ENCODE results near the gene BRMS1. TPM values are rescaled to one million over a fixed set of nuclear protein-coding genes. Genes with fewer than 3 reads are reported as not detected.

BRMS1 gene
- total and polyA plus RNA-seq, 2 donors, result 43.1 to 63.0 TPM

DNA sequence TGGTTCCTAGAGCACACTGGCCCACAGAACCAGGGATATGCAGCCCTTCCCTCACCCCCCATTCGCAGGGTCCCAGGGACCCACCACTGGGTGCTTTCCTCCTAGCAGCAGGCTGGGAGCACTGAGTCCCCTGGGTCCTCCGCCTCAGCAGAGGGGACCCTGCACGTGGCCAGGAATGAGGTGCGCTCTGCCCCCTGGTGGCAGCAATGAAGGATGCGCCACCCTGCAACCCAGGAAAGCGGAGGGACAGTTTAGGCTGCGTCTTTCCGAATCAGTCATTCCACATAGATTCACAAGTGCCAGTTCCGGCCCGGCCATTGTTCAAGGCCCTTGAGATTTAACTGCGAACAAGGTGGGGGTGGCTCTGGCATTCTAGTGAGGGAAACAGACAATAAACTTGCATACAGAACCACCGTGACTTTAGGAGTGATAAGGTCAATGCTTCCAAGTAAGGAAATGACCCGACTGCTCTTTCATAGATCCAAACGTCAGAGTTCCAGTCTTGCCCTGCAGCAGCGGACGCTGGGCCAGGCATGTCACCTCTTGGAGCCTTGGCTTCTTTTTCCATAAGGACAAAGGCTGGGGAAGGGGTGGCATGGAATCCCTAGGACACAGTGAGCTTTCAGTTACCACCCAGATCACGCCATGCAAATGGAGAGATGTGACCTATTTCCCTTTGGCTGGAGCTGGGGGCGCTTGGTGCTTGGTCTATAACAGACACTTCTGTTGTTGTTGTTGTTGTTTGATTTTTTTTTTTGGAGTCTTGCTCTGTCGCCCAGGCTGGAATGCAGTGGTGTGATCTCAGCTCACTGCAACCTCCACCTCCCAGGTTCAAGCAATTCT lies 16.4 kb downstream of the BRMS1 start:
- peak in 7 of 9 donors; percentile 69 to 93 (median 84) for DNase-seq (ENCODE audit: low read depth in 6 of 9, low spot score in 9 of 9)
- peaks cover 0 to 16% of the 10 kb centered on the region in 2 donors for H3K9me3 ChIP-seq (ENCODE audit: control insufficient read depth in 2 of 2, insufficient read depth in 1 of 2, low read length in 1 of 2)
- peak overlapping the region in 1 of 2 donors; percentile 1 for H3K4me3 ChIP-seq (ENCODE audit: low read length in 2 of 2)
- H3K27ac ChIP-seq (ENCODE audit: low read depth in 1 of 2, low read length in 1 of 2), result peak overlapping the region; percentile 38 to 89
- H3K36me3 ChIP-seq (ENCODE audit: control insufficient read depth in 2 of 2, insufficient read depth in 2 of 2, low read length in 1 of 2), result no peaks in the 10 kb centered on the region
- H3K27me3 ChIP-seq (ENCODE audit: control insufficient read depth in 2 of 2, insufficient read depth in 1 of 2, low read length in 1 of 2), result peaks cover 0 to 6% of the 10 kb centered on the region in 2 donors
- WGBS, result 17% methylated on average over 19 of the region's 19 CpGs
- H3K4me1 ChIP-seq (ENCODE audit: control insufficient read depth in 2 of 2, insufficient read depth in 2 of 2, low read length in 2 of 2), result peaks cover 38 to 52% of the 10 kb centered on the region in 2 donors

DNA sequence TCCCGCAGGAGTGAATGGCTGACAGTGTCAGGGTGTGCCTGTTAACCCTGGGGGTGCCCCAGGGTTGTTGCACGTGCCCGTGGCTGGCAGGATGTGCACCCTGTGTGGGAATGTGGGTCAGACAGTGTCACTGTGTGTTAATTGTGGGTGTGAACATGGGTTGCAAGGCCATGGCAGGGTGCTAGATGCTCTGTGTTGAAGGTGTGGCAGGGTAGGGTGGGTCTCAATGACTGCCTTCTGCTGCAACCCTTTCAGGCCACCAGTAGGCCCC lies 16.9 kb downstream of the BRMS1 start:
- peak in 1 of 9 donors; percentile 43 for DNase-seq (ENCODE audit: low read depth in 6 of 9, low spot score in 9 of 9)
- Histone ChIP-seq H3K36me3 (ENCODE audit: control insufficient read depth in 2 of 2, insufficient read depth in 2 of 2, low read length in 1 of 2) (no peaks in the 10 kb centered on the region), H3K9me3 (ENCODE audit: control insufficient read depth in 2 of 2, insufficient read depth in 1 of 2, low read length in 1 of 2) (peaks cover 0 to 16% of the 10 kb centered on the region in 2 donors), H3K27me3 (ENCODE audit: control insufficient read depth in 2 of 2, insufficient read depth in 1 of 2, low read length in 1 of 2) (peaks cover 0 to 4% of the 10 kb centered on the region in 2 donors), H3K4me3 (ENCODE audit: low read length in 2 of 2) (no peak overlapping the region), H3K27ac (ENCODE audit: low read depth in 1 of 2, low read length in 1 of 2) (peak overlapping the region; percentile 38 to 89), H3K4me1 (ENCODE audit: control insufficient read depth in 2 of 2, insufficient read depth in 2 of 2, low read length in 2 of 2) (peaks cover 38 to 54% of the 10 kb centered on the region in 2 donors)
- WGBS, result 69% methylated on average over 3 of the region's 3 CpGs

DNA sequence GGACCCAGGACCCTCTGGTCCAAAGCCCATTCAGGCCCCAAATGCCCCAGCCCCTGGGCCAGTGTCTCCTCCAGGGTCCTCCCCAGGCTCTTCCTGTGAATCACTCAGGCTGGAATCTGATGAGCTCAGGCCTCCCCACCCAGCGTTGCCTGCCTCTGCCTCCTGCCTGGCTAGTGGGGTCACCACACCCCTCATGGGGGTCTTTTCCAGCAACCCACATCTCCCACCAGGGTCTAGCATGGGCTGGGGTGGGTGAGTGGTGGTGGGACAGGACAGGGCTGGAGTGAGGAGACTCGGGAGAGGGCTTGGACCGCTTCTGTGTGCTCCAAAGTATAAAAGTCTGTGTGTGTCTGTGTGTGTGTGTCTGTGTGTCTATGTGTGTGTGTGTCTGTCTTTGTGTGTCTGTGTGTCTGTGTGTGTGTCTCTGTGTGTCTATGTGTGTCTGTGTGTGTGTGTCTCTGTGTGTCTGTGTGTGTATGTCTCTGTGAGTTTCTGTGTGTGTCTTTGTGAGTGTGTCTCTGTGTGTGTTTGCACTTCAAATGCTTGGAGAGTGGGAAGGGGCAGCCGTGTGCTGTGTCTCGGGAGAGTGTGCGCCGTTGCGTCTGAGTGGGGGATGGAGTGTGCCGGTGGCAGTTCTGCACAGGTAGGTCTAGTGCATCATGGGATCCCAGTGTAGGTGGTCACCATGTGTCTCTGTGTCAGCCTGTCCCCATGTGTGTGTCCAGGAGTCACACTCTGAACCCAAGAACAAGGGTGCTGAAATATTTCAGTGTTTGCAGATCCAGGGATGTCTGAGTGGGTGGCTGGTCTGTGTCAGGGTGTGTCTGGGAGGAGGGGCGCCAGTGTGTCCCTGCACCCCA lies 17.5 kb downstream of the BRMS1 start:
- no peak overlapping the region for H3K4me3 ChIP-seq (ENCODE audit: low read length in 2 of 2)

DNA sequence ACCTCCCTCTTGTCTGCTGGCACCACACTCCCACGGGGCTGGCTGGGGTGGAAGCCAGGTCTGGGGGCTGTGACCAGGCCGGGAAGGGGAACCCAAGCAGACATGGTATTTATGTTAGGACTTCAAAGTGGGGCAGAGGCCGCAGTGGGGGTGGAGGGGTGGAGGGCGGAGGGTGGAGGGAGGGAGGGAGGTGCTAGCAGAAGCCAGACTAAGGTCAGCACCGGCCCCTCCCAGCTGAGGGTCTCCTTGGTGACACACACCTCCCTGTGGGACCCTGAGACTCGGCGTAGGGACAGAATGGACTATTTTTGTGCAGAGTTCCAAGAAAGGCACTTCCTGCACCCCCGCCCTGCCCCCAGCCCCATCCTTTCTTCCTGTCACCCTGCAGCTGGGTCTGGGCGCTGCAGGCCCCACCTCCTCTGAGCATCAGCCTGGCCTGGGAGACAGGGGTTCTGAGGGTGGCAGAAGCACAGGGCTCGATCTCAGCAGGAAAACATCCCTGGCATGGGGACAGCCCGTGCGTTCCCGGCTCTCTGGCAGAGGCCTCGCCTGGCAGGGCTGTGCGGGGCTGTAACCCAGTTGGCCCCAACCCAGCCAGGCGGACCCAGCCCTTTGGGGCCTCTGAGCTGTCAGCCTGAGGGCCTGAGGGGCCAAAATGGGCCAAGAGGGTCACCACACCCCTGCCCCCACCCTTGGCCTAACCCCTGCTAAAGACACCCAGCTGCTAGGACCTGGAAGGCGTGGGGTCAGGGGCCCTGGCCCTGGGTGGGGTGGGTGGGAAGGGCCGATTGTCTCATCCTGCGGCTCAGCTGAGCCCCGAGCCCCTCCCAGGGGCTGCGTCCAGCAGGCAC lies 18.4 kb downstream of the BRMS1 start:
- no peaks in the 10 kb centered on the region for H3K27me3 ChIP-seq (ENCODE audit: control insufficient read depth in 2 of 2, insufficient read depth in 1 of 2, low read length in 1 of 2)
- peak overlapping the region; percentile 9 to 17 for H3K4me3 ChIP-seq (ENCODE audit: low read length in 2 of 2)
- peaks cover 38 to 69% of the 10 kb centered on the region in 2 donors for H3K4me1 ChIP-seq (ENCODE audit: control insufficient read depth in 2 of 2, insufficient read depth in 2 of 2, low read length in 2 of 2)
- H3K27ac ChIP-seq (ENCODE audit: low read depth in 1 of 2, low read length in 1 of 2), result peak overlapping the region; percentile 89 to 93
- 36% methylated on average over 21 of the region's 21 CpGs for WGBS
- no peaks in the 10 kb centered on the region for H3K36me3 ChIP-seq (ENCODE audit: control insufficient read depth in 2 of 2, insufficient read depth in 2 of 2, low read length in 1 of 2)
- peaks cover 0 to 21% of the 10 kb centered on the region in 2 donors for H3K9me3 ChIP-seq (ENCODE audit: control insufficient read depth in 2 of 2, insufficient read depth in 1 of 2, low read length in 1 of 2)
- DNase-seq (ENCODE audit: low read depth in 6 of 9, low spot score in 9 of 9), result peak in 7 of 9 donors; percentile 57 to 92 (median 79)

More for the DNA sequence above, 17.5 kb downstream of the BRMS1 start:
- H3K9me3 ChIP-seq (ENCODE audit: control insufficient read depth in 2 of 2, insufficient read depth in 1 of 2, low read length in 1 of 2), result peaks cover 0 to 19% of the 10 kb centered on the region in 2 donors
- peaks cover 0 to 4% of the 10 kb centered on the region in 2 donors for H3K27me3 ChIP-seq (ENCODE audit: control insufficient read depth in 2 of 2, insufficient read depth in 1 of 2, low read length in 1 of 2)
- peaks cover 38 to 59% of the 10 kb centered on the region in 2 donors for H3K4me1 ChIP-seq (ENCODE audit: control insufficient read depth in 2 of 2, insufficient read depth in 2 of 2, low read length in 2 of 2)
- WGBS, result 95% methylated on average over 10 of the region's 10 CpGs
- H3K36me3 ChIP-seq (ENCODE audit: control insufficient read depth in 2 of 2, insufficient read depth in 2 of 2, low read length in 1 of 2), result no peaks in the 10 kb centered on the region
- peak overlapping the region; percentile 56 to 89 for H3K27ac ChIP-seq (ENCODE audit: low read depth in 1 of 2, low read length in 1 of 2)
- DNase-seq (ENCODE audit: low read depth in 6 of 9, low spot score in 9 of 9), result no peak

DNA sequence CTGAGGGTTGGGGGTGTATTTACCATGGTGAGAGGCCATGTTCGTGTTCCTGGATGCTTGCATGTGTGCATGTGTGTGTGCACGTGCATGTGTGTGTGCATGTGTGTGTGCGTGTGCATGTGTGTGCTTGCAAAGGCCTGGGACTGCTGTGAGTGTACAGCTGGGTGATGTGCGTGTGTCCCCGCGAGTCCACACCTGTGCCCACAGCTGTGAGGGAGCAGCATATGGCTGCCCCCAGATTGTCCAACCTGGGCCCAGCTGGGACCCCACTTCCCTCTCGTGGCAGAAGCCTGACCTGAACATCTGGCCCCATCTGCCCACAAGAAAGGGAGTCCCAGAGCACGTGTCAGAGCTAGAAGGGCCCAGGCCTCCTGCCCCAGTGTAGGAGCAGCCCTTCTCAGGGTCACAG lies 19.6 kb downstream of the BRMS1 start:
- Histone ChIP-seq H3K4me1 (ENCODE audit: control insufficient read depth in 2 of 2, insufficient read depth in 2 of 2, low read length in 2 of 2) (peaks cover 38 to 70% of the 10 kb centered on the region in 2 donors), H3K27ac (ENCODE audit: low read depth in 1 of 2, low read length in 1 of 2) (peak overlapping the region; percentile 89 to 93), H3K36me3 (ENCODE audit: control insufficient read depth in 2 of 2, insufficient read depth in 2 of 2, low read length in 1 of 2) (no peaks in the 10 kb centered on the region), H3K27me3 (ENCODE audit: control insufficient read depth in 2 of 2, insufficient read depth in 1 of 2, low read length in 1 of 2) (no peaks in the 10 kb centered on the region), H3K9me3 (ENCODE audit: control insufficient read depth in 2 of 2, insufficient read depth in 1 of 2, low read length in 1 of 2) (peaks cover 0 to 21% of the 10 kb centered on the region in 2 donors), H3K4me3 (ENCODE audit: low read length in 2 of 2) (no peak overlapping the region)
- DNase-seq (ENCODE audit: low read depth in 6 of 9, low spot score in 9 of 9), result peak in 4 of 9 donors; percentile 55 to 79 (median 66)
- WGBS, result 55% methylated on average over 8 of the region's 8 CpGs

DNA sequence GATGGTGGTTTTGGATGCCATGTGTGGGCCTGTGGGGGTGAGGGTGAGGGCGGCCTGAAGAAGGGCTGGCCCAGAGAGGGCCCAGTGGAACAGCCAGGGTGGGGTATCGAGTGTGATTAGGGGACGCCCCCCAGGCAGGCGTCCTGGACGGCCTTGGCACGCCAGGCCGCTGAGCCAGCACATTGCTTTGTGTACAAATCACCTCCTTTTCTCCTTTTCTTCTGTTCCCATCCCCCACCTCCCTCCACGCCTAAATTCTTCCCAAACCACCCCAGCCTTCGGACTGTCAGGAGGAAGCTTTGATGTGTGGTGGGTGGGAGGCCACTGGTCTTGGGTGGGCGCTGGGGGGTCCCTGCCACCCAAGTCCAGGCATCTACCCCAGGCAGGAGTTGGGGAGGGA lies 20.2 kb downstream of the BRMS1 start:
- Histone ChIP-seq H3K4me1 (ENCODE audit: control insufficient read depth in 2 of 2, insufficient read depth in 2 of 2, low read length in 2 of 2) (peaks cover 38 to 70% of the 10 kb centered on the region in 2 donors), H3K27ac (ENCODE audit: low read depth in 1 of 2, low read length in 1 of 2) (peak overlapping the region; percentile 7 to 37), H3K36me3 (ENCODE audit: control insufficient read depth in 2 of 2, insufficient read depth in 2 of 2, low read length in 1 of 2) (no peaks in the 10 kb centered on the region), H3K27me3 (ENCODE audit: control insufficient read depth in 2 of 2, insufficient read depth in 1 of 2, low read length in 1 of 2) (no peaks in the 10 kb centered on the region), H3K9me3 (ENCODE audit: control insufficient read depth in 2 of 2, insufficient read depth in 1 of 2, low read length in 1 of 2) (peaks cover 0 to 21% of the 10 kb centered on the region in 2 donors), H3K4me3 (ENCODE audit: low read length in 2 of 2) (no peak overlapping the region)
- no peak for DNase-seq (ENCODE audit: low read depth in 6 of 9, low spot score in 9 of 9)
- 94% methylated on average over 10 of the region's 10 CpGs for WGBS

DNA sequence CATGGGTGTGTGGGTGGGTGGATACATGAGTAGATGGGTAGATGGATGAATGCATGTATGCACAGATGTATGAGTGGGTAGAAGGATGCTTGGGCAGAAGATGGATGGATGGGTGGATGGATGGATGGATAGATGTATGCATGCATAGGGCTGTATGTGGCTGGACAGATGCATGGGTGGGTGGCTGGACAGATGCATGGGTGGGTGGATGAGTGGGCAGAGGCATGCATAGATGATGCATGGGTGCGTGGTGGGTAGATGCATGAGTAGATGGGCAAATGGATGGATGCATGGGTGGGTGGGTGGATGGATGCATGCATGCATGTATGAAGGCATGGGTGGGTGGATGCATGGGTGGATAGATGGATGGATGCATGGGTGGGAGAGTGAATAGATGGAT lies 21.2 kb downstream of the BRMS1 start:
- no peak for DNase-seq (ENCODE audit: low read depth in 6 of 9, low spot score in 9 of 9)
- Histone ChIP-seq H3K4me1 (ENCODE audit: control insufficient read depth in 2 of 2, insufficient read depth in 2 of 2, low read length in 2 of 2) (peaks cover 44 to 73% of the 10 kb centered on the region in 2 donors), H3K9me3 (ENCODE audit: control insufficient read depth in 2 of 2, insufficient read depth in 1 of 2, low read length in 1 of 2) (peaks cover 0 to 21% of the 10 kb centered on the region in 2 donors), H3K36me3 (ENCODE audit: control insufficient read depth in 2 of 2, insufficient read depth in 2 of 2, low read length in 1 of 2) (no peaks in the 10 kb centered on the region), H3K4me3 (ENCODE audit: low read length in 2 of 2) (no peak overlapping the region), H3K27ac (ENCODE audit: low read depth in 1 of 2, low read length in 1 of 2) (no peak overlapping the region), H3K27me3 (ENCODE audit: control insufficient read depth in 2 of 2, insufficient read depth in 1 of 2, low read length in 1 of 2) (no peaks in the 10 kb centered on the region)
- WGBS, result 98% methylated on average over 1 of the region's 1 CpG

DNA sequence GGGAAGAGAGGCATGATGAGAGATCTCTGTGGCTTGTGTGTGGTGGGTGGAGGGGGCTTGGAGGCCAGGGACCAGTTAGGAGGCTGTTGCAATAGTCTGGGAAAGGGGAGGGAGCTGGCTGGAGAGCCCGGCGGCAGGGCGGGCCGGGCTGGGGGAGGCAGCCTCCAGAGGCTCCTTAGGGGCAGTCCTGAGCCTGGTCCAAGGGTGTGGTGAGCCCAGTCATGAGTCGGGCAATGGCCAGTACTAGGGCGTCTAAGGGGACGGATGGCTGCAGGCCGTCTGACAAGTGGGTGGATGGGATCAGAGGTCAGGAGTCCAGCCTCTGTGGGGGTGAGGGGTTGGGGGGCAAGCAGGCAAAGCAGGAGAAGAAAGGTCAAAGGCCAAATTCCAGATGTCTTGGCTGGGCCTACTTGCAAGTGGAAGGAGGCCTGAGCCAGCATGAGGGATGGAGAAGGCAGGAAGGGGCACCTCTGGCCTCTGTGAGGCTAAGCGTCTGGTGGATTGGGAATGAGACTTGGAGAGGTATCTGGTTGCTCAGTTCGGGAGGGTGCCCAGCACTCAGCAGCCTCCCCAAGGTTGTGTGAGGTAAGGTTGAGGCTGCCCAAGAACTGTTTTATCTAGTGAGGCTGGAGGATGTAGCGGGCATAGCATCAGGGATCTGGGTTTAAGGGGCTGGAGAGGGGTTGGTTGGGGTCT lies 22.0 kb downstream of the BRMS1 start:
- H3K27ac ChIP-seq (ENCODE audit: low read depth in 1 of 2, low read length in 1 of 2), result no peak overlapping the region
- peaks cover 0 to 23% of the 10 kb centered on the region in 2 donors for H3K9me3 ChIP-seq (ENCODE audit: control insufficient read depth in 2 of 2, insufficient read depth in 1 of 2, low read length in 1 of 2)
- 96% methylated on average over 11 of the region's 11 CpGs for WGBS
- H3K36me3 ChIP-seq (ENCODE audit: control insufficient read depth in 2 of 2, insufficient read depth in 2 of 2, low read length in 1 of 2), result no peaks in the 10 kb centered on the region
- peaks cover 44 to 73% of the 10 kb centered on the region in 2 donors for H3K4me1 ChIP-seq (ENCODE audit: control insufficient read depth in 2 of 2, insufficient read depth in 2 of 2, low read length in 2 of 2)
- H3K27me3 ChIP-seq (ENCODE audit: control insufficient read depth in 2 of 2, insufficient read depth in 1 of 2, low read length in 1 of 2), result no peaks in the 10 kb centered on the region
- no peak overlapping the region for H3K4me3 ChIP-seq (ENCODE audit: low read length in 2 of 2)
- DNase-seq (ENCODE audit: low read depth in 6 of 9, low spot score in 9 of 9), result no peak
